GM12872 (cell line): ENCODE measurements around the gene RBM47.
A peak's percentile ranks its signal among the peaks of the same experiment; 100 is the strongest.

Experiments used
- CTCF ChIP-seq: IDR thresholded peaks from 3 replicates; pipeline ENCODE4 v1.5.1; 2011; ENCODE audit warnings: low read depth, mild to moderate bottlenecking, low read length, moderate library complexity; ENCODE audit not compliant: insufficient read depth

The RBM47 gene

DNA sequence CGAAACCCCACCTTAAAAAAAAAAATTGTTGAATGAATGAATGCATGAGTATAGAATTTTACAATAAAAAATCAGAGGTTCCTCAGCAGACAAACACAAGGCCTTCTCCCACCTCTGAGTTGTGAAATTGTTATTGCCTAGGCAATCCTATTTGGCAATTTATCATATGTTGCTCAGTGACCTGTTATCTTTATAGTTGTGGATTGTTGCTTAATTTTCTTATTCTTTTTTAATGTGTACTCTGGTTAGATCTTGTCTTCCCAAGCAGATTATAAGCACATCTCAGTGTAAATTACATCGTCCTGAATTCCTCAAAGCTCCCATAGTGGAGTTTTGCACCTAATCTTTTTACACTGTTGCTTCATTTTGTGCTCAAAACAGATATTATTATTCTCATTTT, 71.9 kb downstream of the RBM47 start:
- no peak for TF ChIP-seq CTCF

DNA sequence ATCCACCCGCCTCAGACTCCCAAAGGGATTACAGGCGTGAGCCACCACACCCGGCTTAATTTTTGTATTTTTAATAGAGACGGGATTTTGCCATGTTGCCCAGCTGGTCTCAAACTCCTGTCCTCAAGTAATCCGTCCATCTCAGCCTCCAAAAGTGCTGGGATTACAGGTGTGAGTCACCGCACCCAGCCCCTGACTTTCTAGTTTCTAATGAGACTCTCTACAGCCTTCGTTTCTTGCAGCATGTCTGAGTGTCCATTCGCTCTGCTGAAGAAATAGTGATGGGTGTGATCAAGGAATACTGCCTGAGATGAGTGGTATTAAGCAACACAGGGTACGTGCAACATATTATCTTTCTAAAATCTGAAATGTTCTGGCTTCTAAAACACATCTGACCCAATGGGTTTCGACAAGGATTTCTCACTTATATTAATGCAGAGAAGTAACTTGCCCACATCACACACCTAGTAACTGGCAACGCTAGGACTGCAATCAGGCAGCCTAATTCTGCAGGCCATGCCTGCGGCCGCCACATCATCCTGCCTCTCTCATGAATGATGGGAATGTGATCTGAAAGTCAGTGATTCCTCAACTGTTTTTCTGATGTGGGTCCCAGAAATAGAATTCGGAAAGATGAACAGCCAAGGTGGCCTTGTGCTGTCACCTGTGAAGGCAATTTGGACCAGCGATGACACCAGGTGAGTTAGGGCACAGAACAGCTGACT, 74.3 kb downstream of the RBM47 start:
- TF ChIP-seq CTCF, result no peak

DNA sequence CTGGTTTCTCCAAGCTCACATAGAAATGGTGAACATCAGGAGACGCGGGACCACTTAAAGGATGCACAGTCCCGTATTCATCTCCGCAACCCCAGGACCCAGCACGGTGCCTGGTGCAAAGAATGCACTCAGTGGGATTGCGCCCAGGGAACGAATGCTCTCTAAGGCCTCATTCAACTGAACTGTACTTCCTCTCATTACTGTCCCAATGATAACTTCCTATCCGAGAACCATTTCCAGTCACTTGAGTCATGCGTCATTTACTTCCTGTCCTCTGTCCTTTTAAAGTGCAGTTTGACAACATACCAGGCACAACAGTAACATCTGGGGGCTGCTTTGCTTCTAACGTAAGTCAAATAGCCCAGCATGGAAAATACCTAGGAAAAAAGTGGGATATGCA, 75.7 kb downstream of the RBM47 start:
- no peak for TF ChIP-seq CTCF

DNA sequence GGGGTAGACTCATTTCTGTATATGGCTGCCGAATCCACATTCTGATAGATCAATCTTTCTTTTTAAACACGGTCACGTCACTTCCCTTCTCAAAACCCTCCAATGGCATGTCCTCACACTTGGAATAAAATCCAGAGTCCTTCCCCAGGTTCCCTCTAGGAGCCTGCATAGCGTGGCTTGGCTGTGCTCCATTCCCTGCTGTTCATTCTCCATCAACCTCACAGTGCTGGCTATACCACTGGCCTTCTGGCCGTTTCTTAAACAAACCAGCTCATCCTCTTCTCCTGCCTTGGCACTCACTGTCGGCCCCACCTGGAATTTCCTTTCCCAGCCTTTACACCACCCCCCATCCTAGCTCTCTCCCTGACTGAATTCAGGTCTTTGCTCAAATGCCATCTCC, 77.1 kb downstream of the RBM47 start:
- no peak for TF ChIP-seq CTCF

DNA sequence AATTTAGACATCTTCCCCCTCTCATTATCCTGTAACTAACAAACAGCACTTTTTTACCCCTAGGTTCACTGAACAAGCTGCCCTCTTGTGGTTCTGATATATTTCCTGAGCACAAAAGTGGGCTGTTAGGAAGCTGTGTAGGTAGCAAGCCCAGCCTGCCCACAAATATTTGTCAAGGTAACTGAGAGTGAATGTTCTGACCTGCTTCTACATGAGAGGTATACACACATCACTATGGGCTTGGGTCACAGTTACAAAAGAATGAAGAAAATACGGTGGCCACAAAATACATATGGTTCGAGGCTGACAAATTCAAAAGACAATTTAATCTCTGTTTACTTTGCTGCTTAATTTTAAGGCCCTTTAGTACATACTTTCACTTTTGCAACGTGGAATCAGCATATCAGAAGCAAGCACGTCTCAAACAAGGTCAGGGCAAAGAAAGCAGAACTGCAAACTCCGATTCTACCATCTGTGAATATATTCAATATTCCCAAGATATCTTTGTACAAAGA, 78.7 kb downstream of the RBM47 start:
- peak; percentile 45; the same call in 2 of the 3 replicates for TF ChIP-seq CTCF

DNA sequence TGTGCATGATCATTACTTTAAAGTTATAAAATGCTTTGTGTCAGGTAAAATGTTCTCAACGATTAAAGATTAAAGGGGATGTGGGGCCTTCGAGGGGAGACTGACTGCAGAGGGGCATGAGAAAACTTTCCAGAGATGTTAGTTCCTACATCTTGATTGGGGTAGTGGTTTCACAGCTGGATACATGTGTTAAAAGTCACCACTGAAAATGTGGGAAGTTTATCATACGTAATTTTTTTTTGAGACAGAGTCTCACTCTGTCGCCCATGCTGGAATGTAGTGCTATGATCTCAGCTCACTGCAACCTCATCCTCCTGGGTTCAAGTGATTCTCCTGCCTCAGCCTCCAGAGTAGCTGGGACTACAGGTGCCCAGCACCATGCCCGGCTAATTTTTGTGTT, 79.5 kb downstream of the RBM47 start:
- no peak for TF ChIP-seq CTCF

DNA sequence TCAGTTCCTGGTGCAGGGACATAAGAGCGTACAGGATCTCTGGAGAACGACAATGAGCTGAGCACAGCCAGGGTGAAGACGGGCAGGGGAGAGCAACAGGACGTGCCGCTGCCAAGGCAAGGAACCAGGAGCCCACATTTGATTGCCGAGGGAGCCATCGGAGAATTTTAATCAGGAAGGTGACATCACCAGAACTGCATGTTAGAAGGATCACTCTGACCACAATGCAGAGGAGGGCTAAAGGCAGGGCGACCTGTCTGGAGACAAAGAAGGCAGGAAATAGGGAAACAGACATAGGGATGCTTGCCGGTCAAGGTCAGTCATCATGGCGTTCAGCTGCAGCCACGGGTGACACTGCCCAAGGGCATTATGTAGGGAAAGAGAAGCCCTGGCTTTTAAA, 81.4 kb downstream of the RBM47 start:
- no peak for TF ChIP-seq CTCF
